Measurements from ENCODE around the gene RMC1.

- TF ChIP-seq CTCF (IDR thresholded peaks at IDR 0.05) (no peak), POLR2AphosphoS5 (IDR thresholded peaks at IDR 0.05) (no peak)
Observed at GRCh38 chr18:23573626-23574431, 70.5 kb downstream of the RMC1 start.
